Mononuclear cell (primary cell): ENCODE results near the gene NSD2. TPM values are rescaled to one million over a fixed set of nuclear protein-coding genes. Genes with fewer than 3 reads are reported as not detected.

Experiments used
- H3K27me3 ChIP-seq: 2 replicates; pipeline ENCODE4 v1.6.0; 2011; ENCODE audit warnings: low read length, control low read depth; ENCODE audit not compliant: insufficient read depth
- H3K4me1 ChIP-seq: 2 replicates; pipeline ENCODE4 v1.5.1; 2011; ENCODE audit warnings: mild to moderate bottlenecking, low read length, control low read depth; ENCODE audit not compliant: insufficient read depth
- H3K4me3 ChIP-seq: 2 replicates; pipeline ENCODE4 v1.5.1; 2011; ENCODE audit warnings: mild to moderate bottlenecking, low read length, moderate library complexity
- H3K9me3 ChIP-seq: 2 replicates; pipeline ENCODE4 v1.5.1; 2011; ENCODE audit warnings: low read depth, mild to moderate bottlenecking, control low read depth, low read length
- total RNA-seq: library from RNA; depleted of rRNA; stranded (reverse); fragments of >200 nt; gene quantifications from one replicate; pipeline ENCODE4 v1.2.3, GENCODE V29; 2012

The NSD2 gene
- total RNA-seq, 1 donor: 45.3 TPM

GRCh38 chr4:1981251-1982058, 110.3 kb downstream of the NSD2 start:
- Histone ChIP-seq H3K27me3 (no peaks in the 10 kb centered on the region), H3K4me1 (no peaks in the 10 kb centered on the region), H3K9me3 (no peaks in the 10 kb centered on the region), H3K4me3 (no peak overlapping the region)

- no peak overlapping the region for H3K4me3 ChIP-seq
- no peaks in the 10 kb centered on the region for H3K9me3 ChIP-seq
- no peaks in the 10 kb centered on the region for H3K27me3 ChIP-seq
- H3K4me1 ChIP-seq: no peaks in the 10 kb centered on the region
These were observed 111.2 kb downstream of the NSD2 start for GRCh38 chr4:1982124-1983052.

- Histone ChIP-seq H3K9me3 (no peaks in the 10 kb centered on the region), H3K4me3 (no peak overlapping the region), H3K4me1 (no peaks in the 10 kb centered on the region), H3K27me3 (no peaks in the 10 kb centered on the region)
These were observed 112.1 kb downstream of the NSD2 start for GRCh38 chr4:1983053-1983845.

- Histone ChIP-seq H3K4me3 (no peak overlapping the region), H3K4me1 (no peaks in the 10 kb centered on the region), H3K27me3 (no peaks in the 10 kb centered on the region), H3K9me3 (no peaks in the 10 kb centered on the region)
These were observed 112.7 kb downstream of the NSD2 start for GRCh38 chr4:1983846-1984405.

- Histone ChIP-seq H3K9me3 (no peaks in the 10 kb centered on the region), H3K4me3 (no peak overlapping the region), H3K27me3 (no peaks in the 10 kb centered on the region), H3K4me1 (no peaks in the 10 kb centered on the region)
These were observed 113.4 kb downstream of the NSD2 start for GRCh38 chr4:1984406-1985191.

GRCh38 chr4:1985294-1985693, 114.1 kb downstream of the NSD2 start:
- Histone ChIP-seq H3K4me3 (no peak overlapping the region), H3K27me3 (no peaks in the 10 kb centered on the region)

GRCh38 chr4:1985780-1986577, 114.8 kb downstream of the NSD2 start:
- Histone ChIP-seq H3K9me3 (no peaks in the 10 kb centered on the region), H3K4me1 (no peaks in the 10 kb centered on the region), H3K27me3 (no peaks in the 10 kb centered on the region), H3K4me3 (no peak overlapping the region)

More at GRCh38 chr4:1985294-1985693, 114.1 kb downstream of the NSD2 start:
- H3K9me3 ChIP-seq: no peaks in the 10 kb centered on the region
- H3K4me1 ChIP-seq: no peaks in the 10 kb centered on the region

- Histone ChIP-seq H3K4me3 (no peak overlapping the region), H3K4me1 (no peaks in the 10 kb centered on the region), H3K9me3 (no peaks in the 10 kb centered on the region), H3K27me3 (no peaks in the 10 kb centered on the region)
These were observed 115.5 kb downstream of the NSD2 start for GRCh38 chr4:1986578-1987210.

GRCh38 chr4:1987296-1987695, 116.1 kb downstream of the NSD2 start:
- Histone ChIP-seq H3K9me3 (no peaks in the 10 kb centered on the region), H3K4me3 (no peak overlapping the region), H3K27me3 (no peaks in the 10 kb centered on the region), H3K4me1 (no peaks in the 10 kb centered on the region)

GRCh38 chr4:1987721-1988326, 116.6 kb downstream of the NSD2 start:
- no peaks in the 10 kb centered on the region for H3K27me3 ChIP-seq
- H3K9me3 ChIP-seq: no peaks in the 10 kb centered on the region
- no peaks in the 10 kb centered on the region for H3K4me1 ChIP-seq
- no peak overlapping the region for H3K4me3 ChIP-seq

GRCh38 chr4:1988327-1988724, 117.1 kb downstream of the NSD2 start:
- Histone ChIP-seq H3K9me3 (no peaks in the 10 kb centered on the region), H3K27me3 (no peaks in the 10 kb centered on the region), H3K4me3 (no peak overlapping the region), H3K4me1 (no peaks in the 10 kb centered on the region)

- no peaks in the 10 kb centered on the region for H3K4me1 ChIP-seq
- no peak overlapping the region for H3K4me3 ChIP-seq
- H3K27me3 ChIP-seq: no peaks in the 10 kb centered on the region
- H3K9me3 ChIP-seq: no peaks in the 10 kb centered on the region
These were observed 118.5 kb downstream of the NSD2 start for GRCh38 chr4:1989533-1990347.
